GM18519 (cell line): ENCODE results near the gene MINDY4B.

Source experiments
- ATAC-seq: cut with Tn5 transposase; IDR thresholded peaks from one replicate; pipeline ENCODE4 v1.9.1; 2021; ENCODE audit warnings: mild to moderate bottlenecking, moderate library complexity; ENCODE audit not compliant: unreplicated experiment, low FRiP score

The MINDY4B gene

DNA sequence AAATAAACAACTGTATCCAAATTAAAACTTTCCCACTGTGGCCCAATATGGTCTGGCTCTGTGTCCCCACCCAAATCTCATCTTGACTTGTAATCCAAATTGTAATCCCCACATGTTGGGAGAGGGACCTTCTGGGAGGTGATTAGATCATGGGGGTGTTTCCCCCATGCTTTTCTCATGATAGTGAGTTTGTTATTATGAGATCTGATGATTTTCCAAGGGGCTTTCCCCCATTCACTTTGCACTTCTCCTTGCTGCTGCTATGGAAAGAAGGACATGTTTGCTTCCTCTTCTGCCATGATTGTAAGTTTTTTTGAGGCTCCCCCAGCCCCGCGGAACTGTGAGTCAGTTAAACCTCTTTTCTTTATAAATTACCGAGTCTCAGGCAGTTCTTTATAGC, 55.0 kb downstream of the MINDY4B start:
- no peak for ATAC-seq

GRCh38 chr3:150848864-150849263, 56.4 kb downstream of the MINDY4B start:
- ATAC-seq, result no peak

DNA sequence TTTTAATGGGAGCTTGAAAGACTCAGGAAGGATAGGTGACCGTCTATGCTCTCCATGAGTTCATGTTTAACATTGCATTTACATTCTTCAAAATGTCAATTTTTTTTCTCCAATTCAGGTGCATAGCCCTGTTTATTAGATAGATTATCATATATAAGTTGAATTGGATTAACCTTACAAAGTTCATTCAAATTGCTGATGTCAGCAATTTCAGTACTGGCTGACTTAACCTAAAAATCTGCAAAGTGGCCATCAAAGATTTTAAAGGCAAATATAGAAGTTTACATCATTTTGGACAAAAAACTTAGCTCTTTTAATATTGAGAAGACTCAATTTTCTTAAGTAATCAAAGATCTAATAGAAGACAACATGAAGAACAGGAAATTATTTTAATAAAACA, 57.8 kb downstream of the MINDY4B start:
- no peak for ATAC-seq

- ATAC-seq, result no peak
Observed at GRCh38 chr3:150844484-150844883, 60.8 kb downstream of the MINDY4B start.

- no peak for ATAC-seq
Observed at GRCh38 chr3:150843241-150843640, 62.0 kb downstream of the MINDY4B start.

- ATAC-seq, result no peak
Observed at GRCh38 chr3:150840802-150841515, 64.3 kb downstream of the MINDY4B start.

DNA sequence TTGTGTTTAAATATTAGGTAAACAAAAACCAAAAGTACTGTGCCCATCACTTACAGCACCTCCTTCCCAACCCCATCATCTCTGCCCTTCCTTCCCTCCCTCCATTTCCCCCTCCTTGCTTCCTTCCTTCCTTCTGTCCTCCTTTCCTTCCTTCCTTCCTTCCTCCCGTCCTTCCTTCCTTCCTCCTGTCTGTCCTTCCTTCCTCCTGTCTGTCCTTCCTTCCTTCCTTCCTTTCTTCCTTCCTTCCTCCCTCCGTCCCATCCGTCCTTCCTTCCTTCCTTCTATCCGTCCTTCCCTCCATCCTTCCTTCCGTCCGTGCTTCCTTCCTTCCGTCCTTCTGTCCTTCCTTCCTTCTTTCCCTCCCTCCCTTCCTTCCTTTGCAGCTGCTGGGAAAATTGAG, 74.5 kb downstream of the MINDY4B start:
- ATAC-seq, result no peak

GRCh38 chr3:150830094-150830681, 75.1 kb downstream of the MINDY4B start:
- no peak for ATAC-seq

GRCh38 chr3:150829408-150829807, 75.8 kb downstream of the MINDY4B start:
- no peak for ATAC-seq

- no peak for ATAC-seq
Observed at GRCh38 chr3:150828997-150829396, 76.2 kb downstream of the MINDY4B start.

GRCh38 chr3:150828261-150828660, 77.0 kb downstream of the MINDY4B start:
- no peak for ATAC-seq

DNA sequence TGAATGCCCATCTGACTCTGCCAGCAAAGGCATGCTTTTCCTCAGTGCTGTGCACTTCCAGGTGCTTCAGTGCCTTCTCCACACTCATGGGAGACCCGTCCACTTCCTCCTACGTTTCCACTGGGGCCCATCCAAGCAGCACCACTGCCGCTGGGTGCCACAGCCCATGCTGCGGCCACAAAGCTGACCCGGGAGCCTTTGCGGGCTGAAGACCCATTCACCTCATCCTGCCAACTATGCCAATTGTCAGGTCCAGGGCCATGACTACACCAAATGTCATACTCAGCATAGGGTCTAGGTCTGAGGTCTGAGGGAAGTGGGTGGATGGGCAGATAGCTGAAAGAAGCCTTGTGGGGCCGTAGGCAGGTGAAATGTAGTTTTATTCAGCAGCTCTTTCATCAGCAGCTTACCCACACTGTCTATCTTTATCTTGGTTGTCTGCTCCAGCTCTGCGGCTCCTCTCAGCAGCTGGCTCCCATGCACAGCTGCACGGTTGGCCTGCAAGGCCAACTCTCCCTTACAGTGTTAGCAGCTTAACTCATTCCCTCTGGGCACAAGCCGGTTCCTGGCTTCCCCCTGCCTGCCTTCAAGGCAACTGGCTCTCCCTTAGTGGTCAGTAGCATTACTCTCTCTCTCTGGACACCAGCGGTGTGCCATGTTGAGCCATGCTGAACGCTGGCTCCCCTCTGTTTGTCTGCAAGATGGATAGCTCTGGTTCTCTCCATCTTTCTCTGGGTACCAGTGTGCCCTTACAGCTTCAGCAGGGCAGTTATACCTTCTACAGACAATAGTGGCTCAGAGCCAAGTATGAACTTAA, 78.6 kb downstream of the MINDY4B start:
- ATAC-seq, result no peak

DNA sequence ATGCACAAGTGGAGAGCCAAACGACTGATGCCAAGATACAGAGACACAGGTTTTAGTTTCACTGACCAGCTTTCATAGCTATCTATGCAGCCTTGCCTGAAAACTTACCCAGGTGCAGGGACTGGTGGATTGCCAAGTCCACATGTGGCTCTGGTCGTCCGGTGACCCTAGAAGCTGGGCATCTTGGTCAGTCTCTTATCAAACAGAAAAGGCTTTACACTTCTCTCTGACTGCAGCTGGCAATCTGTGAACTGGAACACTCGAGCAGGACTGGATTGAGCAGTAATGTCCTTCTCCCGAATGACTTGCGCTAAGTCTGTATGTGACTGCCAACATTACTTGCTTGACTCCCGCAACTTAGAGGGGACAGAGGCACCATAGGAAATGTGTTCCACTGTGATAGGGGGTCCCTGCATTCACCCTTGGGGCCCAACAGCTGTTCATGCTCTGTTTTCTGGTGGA, 79.3 kb downstream of the MINDY4B start:
- no peak for ATAC-seq

GRCh38 chr3:150825192-150825915, 79.9 kb downstream of the MINDY4B start:
- no peak for ATAC-seq

GRCh38 chr3:150823277-150823676, 82.0 kb downstream of the MINDY4B start:
- ATAC-seq, result no peak

DNA sequence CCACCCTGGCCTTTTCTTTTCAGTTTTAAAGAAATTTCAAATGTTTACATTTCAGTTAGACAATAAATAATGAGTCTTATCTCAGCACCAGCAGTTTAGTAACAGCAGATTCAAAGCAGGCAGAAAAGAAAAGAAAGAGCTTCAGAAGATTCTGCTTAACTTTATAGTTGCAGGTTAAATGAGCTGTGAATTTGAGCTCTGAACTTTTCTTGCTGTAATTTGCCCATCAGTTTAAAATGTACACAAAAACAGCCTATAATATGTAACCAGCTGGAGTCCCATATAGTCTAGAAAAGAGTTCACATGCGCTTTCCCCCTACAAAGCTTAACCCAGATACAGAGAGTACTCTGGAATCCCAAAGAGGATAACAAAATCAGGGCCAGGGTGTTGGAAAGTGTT, 82.6 kb downstream of the MINDY4B start:
- ATAC-seq, result no peak
